Skeletal muscle tissue (tissue), 2 donors: Measurements from ENCODE around the gene ZNF225. TPM values are rescaled to one million over a fixed set of nuclear protein-coding genes. Genes with fewer than 3 reads are reported as not detected.

Experiments
- small RNA-seq: library from RNA; depleted of rRNA; stranded (forward); fragments of <200 nt; gene quantifications from one replicate; pipeline ENCODE3, GENCODE V24; 2014
- total RNA-seq: library from RNA; depleted of rRNA; stranded (reverse); fragments of >200 nt; gene quantifications from one replicate; pipeline ENCODE4 v1.2.3, GENCODE V29; 2014

ZNF225 gene
- total RNA-seq, 1 donor from 2014 or later: 7.3 TPM

Small RNAs within 50 kb of the gene (small RNA-seq; reads per million reads assigned to genes)
- gene RNU6-902P: not detected

Other genes starting within 250 kb of the ZNF225 start
- 1.6 TPM for gene ZNF404, start 229.4 kb upstream of the ZNF225 start, total RNA-seq
- 13.0 TPM for gene ZNF45, start 178.1 kb upstream of the ZNF225 start, total RNA-seq
- 6.3 TPM for gene ZNF221, start 162.2 kb upstream of the ZNF225 start, total RNA-seq
- 13.0 TPM for gene ZNF155, start 129.2 kb upstream of the ZNF225 start, total RNA-seq
- gene ZNF230, start 110.4 kb upstream of the ZNF225 start, total RNA-seq: 4.2 TPM
- gene ZNF222, start 88.0 kb upstream of the ZNF225 start, total RNA-seq: 5.7 TPM
- gene ZNF223, start 61.4 kb upstream of the ZNF225 start, total RNA-seq: 5.2 TPM
- 2.6 TPM for gene ZNF284, start 41.2 kb upstream of the ZNF225 start, total RNA-seq
- 30.3 TPM for gene ZNF224, start 19.0 kb upstream of the ZNF225 start, total RNA-seq
- 11.5 TPM for gene ZNF234, start 28.2 kb downstream of the ZNF225 start, total RNA-seq
- 15.7 TPM for gene ZNF226, start 51.7 kb downstream of the ZNF225 start, total RNA-seq
- gene ZNF227, start 99.1 kb downstream of the ZNF225 start, total RNA-seq: 21.4 TPM
- gene ZNF233, start 146.5 kb downstream of the ZNF225 start, total RNA-seq: 1.6 TPM
- 8.9 TPM for gene ZNF235, start 191.6 kb downstream of the ZNF225 start, total RNA-seq
- gene ZNF112, start 243.3 kb downstream of the ZNF225 start, total RNA-seq: 5.7 TPM